ENCODE data around the gene CHRNA4.

- TF ChIP-seq, protein P1, sequence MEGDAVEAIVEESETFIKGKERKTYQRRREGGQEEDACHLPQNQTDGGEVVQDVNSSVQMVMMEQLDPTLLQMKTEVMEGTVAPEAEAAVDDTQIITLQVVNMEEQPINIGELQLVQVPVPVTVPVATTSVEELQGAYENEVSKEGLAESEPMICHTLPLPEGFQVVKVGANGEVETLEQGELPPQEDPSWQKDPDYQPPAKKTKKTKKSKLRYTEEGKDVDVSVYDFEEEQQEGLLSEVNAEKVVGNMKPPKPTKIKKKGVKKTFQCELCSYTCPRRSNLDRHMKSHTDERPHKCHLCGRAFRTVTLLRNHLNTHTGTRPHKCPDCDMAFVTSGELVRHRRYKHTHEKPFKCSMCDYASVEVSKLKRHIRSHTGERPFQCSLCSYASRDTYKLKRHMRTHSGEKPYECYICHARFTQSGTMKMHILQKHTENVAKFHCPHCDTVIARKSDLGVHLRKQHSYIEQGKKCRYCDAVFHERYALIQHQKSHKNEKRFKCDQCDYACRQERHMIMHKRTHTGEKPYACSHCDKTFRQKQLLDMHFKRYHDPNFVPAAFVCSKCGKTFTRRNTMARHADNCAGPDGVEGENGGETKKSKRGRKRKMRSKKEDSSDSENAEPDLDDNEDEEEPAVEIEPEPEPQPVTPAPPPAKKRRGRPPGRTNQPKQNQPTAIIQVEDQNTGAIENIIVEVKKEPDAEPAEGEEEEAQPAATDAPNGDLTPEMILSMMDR (IDR thresholded peaks at IDR 0.05) = peak; percentile 69 to 91 (median 83)
- TF ChIP-seq POLR2A (IDR thresholded peaks at IDR 0.05) = no peak
Observed at GRCh38 chr20:63309261-63310071, 51.7 kb downstream of the CHRNA4 start.

Data from testis (tissue), 2 donors.